HTR-8/SVneo (cell line): ENCODE measurements around the gene AVPR1B.
A peak's percentile ranks its signal among the peaks of the same experiment; 100 is the strongest.
"Not testable (repeated sequence)": the region's sequence is repeated elsewhere in the genome, so short reads cannot be mapped to it uniquely, and the experiment has no call there.

Experiments used
- DNase-seq: peaks from one replicate; pipeline ENCODE4 v3.0.0; 2011; ENCODE audit warnings: low spot score, mixed read lengths; ENCODE audit not compliant: insufficient read length
- FAIRE-seq: peaks from 2 replicates; lab custom pipeline; 2011; peaks lifted over from hg19 to GRCh38; lab: Jason Lieb, UNC

Gene AVPR1B

GRCh38 chr1:206087091-206087490 lies 30.1 kb downstream of the AVPR1B start:
- no peak for FAIRE-seq

GRCh38 chr1:206083750-206084149 lies 33.4 kb downstream of the AVPR1B start:
- DNase-seq (no peak), FAIRE-seq (no peak)

More at GRCh38 chr1:206087091-206087490, 30.1 kb downstream of the AVPR1B start:
- DNase-seq, result no peak

DNA sequence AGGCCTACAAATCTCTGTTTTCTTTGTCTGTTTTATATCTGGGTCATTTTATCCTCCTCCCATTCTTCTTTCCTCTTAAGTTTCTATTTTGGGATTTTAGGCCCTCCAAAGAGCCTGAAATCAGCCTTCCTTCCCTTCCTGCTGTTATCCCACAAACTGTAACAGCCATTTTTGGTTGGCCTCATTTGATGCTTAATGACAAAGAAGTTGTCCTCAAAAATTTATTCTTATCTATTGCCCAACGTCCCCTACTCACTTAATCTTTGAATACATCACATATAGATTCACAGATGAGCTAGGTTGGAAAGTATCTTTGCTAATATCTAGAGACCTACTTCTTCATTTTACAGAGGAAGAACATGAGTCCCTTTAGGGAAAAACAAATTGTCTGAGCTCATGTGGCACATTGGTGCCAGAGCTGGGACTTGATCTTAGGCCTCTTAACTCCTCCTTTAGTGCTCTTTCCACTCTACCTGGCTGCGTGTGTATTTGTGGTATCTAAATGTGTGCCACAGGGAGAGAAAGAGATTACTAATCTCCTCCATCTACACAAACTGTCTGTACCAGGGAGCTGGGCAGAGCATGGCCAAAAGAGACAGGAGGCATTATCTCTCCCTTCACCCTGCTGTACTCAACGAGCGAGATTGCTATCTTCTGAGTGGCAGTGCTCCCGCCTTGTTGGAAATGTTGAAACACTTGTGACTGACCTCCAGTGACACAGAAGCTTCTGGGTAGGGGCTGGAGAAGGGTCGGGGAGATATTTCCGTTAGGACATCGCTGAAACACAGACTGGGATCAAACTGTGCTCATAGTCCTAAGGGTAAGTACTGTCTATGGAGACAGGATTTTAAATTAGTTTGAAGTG lies 34.1 kb downstream of the AVPR1B start:
- DNase-seq, result no peak
- FAIRE-seq, result no peak

DNA sequence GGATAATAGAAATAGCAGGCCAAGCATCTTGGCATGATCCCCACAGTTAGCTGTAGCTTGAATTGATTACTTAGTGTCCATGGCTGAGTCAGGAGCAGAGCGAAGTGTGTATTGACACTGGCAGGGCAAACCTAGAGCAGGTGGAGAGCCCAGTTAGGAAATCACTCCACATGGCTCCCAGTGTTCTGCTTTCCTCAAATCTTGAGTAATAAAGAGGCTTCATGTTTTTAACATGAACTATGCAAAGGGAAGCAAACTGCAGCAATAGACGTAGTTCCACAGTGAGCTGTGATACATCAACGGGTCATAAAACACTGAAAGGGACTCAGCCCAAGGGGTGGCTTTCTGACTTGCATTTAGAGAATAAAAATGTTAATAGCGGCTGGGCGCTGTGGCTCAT lies 35.3 kb downstream of the AVPR1B start:
- DNase-seq (no peak), FAIRE-seq (no peak)

DNA sequence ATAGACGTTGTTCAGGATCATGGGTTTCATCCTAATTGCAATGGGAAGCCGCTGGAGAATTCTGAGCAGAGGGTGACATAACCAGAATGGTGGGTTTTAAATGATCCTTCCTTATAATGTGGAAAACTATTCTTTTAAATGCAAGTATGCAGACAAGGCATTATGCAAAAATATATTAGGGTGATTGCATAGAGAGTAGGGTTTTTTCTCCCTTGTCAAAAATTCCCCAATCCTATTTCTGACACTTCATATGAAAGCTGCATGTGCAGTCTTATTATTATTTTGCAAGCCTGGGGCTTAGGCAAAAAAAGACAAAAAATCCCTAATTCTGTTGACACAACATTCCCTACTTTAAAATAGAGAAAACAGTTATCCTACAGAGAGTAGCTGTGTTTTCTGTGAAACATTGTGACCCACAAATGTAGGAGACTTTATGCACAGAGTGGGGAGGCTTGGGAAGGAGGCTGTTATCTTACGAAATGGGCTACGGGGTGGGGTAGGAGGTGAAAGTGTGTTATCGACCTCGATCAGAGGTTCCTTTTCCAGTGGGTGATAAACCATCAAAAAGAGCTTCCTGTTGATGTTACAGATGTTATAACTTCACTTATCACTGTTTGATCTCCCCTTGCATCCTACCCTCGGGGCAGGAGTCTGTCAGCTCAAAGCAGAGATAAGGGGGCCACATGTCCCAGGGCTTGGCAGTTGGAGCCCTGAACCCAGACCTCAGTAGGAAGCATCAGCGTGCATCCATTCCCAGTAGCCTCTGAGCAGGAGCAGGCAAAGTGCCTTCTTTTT lies 37.0 kb downstream of the AVPR1B start:
- no peak for DNase-seq
- no peak for FAIRE-seq

DNA sequence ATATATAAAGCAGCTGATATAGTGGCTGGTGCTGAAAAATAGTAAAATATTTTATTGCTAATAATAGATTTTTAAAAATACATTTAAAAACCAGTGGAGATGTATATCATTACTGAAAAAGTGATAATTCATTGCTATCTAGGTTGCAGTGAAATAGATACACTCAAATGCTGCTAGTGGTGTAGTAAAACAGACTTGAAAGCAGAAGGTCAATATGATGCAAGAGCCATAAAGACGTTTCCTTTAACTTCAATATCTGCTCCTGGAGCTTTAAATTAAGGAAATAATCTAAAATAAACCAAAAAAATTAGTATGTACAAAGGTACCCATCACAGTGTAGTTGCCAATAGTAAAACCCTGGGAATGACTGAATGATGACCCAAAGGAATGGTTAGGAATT lies 38.1 kb downstream of the AVPR1B start:
- no peak for DNase-seq
- FAIRE-seq, result no peak

GRCh38 chr1:206075786-206076755 lies 41.1 kb downstream of the AVPR1B start:
- DNase-seq (no peak), FAIRE-seq (no peak)

- no peak for FAIRE-seq
- DNase-seq, result no peak
These were observed 42.3 kb downstream of the AVPR1B start for GRCh38 chr1:206074839-206075238.

DNA sequence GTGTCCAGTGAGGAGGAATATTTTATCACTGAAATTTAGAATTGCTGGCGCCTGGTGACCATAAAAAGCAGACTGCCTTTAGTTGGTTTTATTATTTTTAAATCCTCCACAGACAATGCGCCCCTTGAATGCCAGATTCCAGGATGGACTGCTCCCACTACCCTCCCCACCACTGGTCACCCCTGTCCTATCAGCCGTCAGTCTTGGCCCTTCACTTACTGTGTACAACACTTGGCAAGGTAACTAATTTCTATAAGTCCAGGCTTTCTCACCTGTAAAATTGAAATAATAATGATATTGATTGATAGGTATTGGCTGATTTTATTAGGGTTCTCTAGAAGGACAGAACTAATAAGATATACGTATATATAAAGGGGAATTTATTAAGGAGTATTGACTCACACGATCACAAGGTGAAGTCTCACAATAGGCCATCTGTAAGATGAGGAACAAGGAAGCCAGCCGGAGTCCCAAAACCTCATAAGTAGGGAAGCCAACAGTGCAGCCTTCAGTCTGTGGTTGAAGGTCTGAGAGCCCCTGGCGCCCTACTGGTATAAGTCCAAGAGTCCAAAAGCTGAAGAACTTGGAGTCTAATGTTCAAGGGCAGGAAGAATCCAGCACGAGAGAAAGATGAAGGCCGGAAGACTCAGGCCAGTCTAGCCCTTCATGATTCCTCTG lies 46.4 kb downstream of the AVPR1B start:
- DNase-seq (no peak), FAIRE-seq (no peak)

DNA sequence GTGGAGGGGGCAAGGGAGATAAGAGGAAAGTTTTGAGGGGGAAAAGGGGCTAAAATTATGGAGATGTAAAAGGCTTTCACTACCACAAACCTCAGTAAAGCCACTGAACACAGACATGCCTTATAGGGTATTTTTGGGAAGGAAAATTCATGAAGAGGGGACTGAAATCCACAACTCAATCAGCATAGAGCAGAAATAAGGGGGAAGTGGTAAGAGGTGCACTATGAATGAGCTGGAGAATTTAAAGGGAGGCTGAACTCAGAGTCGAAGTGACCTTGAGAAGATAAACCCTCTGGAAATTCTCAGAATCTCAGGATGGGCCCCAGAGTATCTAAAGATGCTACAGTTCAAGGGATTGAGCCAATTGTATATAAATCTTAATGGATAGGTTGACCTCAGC lies 48.9 kb downstream of the AVPR1B start:
- no peak for FAIRE-seq
- no peak for DNase-seq

- DNase-seq, result no peak
These were observed 49.5 kb downstream of the AVPR1B start for GRCh38 chr1:206067486-206068227.

GRCh38 chr1:206066479-206067171 lies 50.6 kb downstream of the AVPR1B start:
- no peak for FAIRE-seq

More at GRCh38 chr1:206067486-206068227, 49.5 kb downstream of the AVPR1B start:
- peak; percentile 42 for FAIRE-seq

DNA sequence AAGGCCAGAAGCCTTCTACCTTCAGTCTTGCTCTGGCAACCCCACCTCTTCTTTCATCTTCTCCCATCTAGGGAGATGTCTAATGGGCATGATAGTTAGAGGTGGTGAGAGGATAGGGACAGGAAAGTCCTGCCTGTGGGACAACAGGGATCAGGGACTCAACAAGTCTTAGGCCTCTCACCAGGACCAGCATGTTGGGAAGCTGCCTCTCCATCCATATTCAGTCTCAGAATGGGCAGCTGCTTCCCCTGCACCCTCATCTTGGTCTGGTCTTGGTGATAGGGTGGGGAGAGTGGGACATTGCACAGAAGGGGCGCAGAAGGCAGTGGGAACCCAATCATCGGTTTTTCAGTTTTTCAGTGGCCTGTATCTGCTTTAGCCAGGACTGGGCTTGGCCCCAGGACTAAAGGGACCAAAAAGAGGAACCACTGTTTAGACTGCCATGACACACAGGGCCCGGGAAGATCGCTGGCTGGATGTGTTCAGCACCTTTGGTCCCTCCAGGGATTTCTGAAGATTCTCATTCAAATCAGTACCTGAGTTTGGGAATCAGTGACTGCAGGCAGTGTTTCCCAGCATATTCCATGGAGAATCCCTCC lies 51.5 kb downstream of the AVPR1B start:
- FAIRE-seq (no peak), DNase-seq (no peak)

More at GRCh38 chr1:206066479-206067171, 50.6 kb downstream of the AVPR1B start:
- no peak for DNase-seq

GRCh38 chr1:206064501-206064900 lies 52.7 kb downstream of the AVPR1B start:
- not testable (repeated sequence) for DNase-seq, FAIRE-seq

- DNase-seq, FAIRE-seq: not testable (repeated sequence)
These were observed 53.2 kb downstream of the AVPR1B start for GRCh38 chr1:206064001-206064400.

DNA sequence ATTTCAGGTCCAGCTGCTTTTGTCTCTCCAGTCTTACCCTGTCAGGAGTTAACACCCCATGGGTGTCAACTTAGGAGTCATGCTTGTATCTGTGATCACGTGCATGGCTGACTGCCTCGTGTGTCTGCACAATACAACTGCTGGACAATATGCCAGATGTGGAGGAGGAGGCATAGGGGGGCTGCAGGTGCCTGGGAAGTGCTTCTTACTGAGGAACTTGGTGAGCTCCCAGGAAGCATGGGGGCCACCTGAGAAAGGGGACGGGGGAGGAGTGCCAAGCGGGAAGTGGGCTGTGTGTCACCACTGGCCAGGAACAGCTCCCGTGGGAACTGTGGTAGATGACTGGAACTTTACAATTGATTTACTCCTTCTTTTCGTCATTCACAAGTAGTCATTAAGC lies 54.7 kb downstream of the AVPR1B start:
- DNase-seq (no peak), FAIRE-seq (peak; percentile 38)

DNA sequence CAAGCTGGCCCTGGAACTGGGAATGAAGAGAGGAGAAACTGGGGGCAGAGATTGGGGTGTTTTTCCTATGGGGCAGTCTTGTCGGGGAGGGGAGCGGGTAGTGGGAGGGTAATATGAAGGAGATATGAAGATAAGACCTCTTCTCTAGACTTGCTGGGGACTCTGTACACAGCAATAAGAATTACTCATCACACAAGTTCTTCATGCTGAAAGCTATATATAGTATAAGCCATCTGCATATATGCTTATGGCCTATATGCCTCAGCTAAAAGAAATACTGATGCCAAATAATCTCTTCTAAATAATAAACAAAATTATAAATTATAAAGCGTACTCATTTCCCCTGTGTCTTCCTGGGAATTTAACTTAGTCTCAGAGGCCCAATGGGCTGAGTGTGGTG lies 56.3 kb downstream of the AVPR1B start:
- FAIRE-seq (no peak), DNase-seq (no peak)
